ENCODE results near the gene SHOX. TPM values are rescaled to one million over a fixed set of nuclear protein-coding genes. Genes with fewer than 3 reads are reported as not detected.

Gene SHOX
- total RNA-seq, 1 experiment from 2014 or later = not detected

Other genes starting within 250 kb of the SHOX start
- 11.0 and 24.8 TPM in 2 replicates for gene PPP2R3B, start 243.9 kb upstream of the SHOX start, total RNA-seq (2014; rRNA removed; shearing (Covaris generic))